ENCODE results near the gene IL17C.

DNA sequence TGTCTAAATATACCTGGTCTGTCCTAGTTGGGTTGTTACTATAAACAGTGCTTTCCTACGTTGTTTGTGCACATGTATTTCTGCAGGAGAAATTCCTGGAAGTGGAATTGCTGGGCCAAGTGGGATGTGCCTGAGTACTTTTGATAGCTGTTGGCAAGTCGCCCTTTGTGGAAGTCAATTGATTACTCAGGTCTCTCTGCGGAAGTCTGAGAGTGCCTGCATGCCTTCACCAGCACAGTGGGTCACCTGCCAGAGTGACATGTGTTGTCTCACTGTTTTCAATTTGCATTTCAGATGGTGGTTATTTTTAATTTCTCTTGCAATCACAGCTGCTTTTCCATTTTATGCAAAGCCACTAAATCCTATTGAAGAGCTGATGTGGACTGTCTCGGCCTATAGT lies 26.8 kb downstream of the IL17C start:
- TF ChIP-seq POLR2A (IDR thresholded peaks at IDR 0.05; ENCODE audit: low read depth, low read length) (no peak), POLR2AphosphoS5 (IDR thresholded peaks at IDR 0.05; ENCODE audit: low read depth, low read length) (no peak), TAF1 (IDR thresholded peaks at IDR 0.05; ENCODE audit: low read depth, low read length) (no peak), SPI1 (IDR thresholded peaks at IDR 0.05; ENCODE audit: low read depth, low read length) (no peak), PAX5 (IDR thresholded peaks at IDR 0.05; ENCODE audit: insufficient read depth, low read length, severe bottlenecking) (no peak), POU2F2 (IDR thresholded peaks at IDR 0.05; ENCODE audit: low read depth, low read length) (no peak)
